Right lobe of liver (tissue), 4 donors: ENCODE results near the gene PHF1.

Experiments
- CTCF ChIP-seq, 4 donors: fragments of 200-600 bp in 3 of 4; fragments of 450-650 bp in 1 of 4; IDR thresholded peaks; one replicate each; pipeline versions ENCODE4 v1.5.1 to v1.8.0; 2016 to 2022; ENCODE audit warnings: antibody characterized with exemption in 4 of 4, mild to moderate bottlenecking in 2 of 4
- POLR2A ChIP-seq: fragments of 450-650 bp; IDR thresholded peaks from one replicate; pipeline ENCODE4 v1.6.1; 2017; ENCODE audit warnings: antibody characterized with exemption, mild to moderate bottlenecking
- donor health status: DM: no; HTN: no; CAD: no.
- donor health status: DM: no; HTN: no; CAD: no.
- donor health status: DM: no; HTN: yes; CAD: no.

GRCh38 chr6:33390173-33390572 lies 20.6 kb upstream of the PHF1 start:
- TF ChIP-seq CTCF (IDR thresholded peaks at IDR 0.05) (no peak), POLR2A (no peak)
